AG10803 (cell line): Measurements from ENCODE around the gene SYCE1.
"Not testable (repeated sequence)": the region's sequence is repeated elsewhere in the genome, so short reads cannot be mapped to it uniquely, and the experiment has no call there.

Experiments used
- DNase-seq: peaks from one replicate; pipeline ENCODE4 v3.0.0; 2010; ENCODE audit warnings: low read depth
- H3K4me3 ChIP-seq: 2 replicates; pipeline ENCODE4 v1.5.1; 2011; ENCODE audit warnings: mild to moderate bottlenecking, low read length, control low read depth
- TF ChIP-seq, protein P1 (sequence below): conservative IDR thresholded peaks from 2 replicates; pipeline ENCODE4 v1.5.1; 2011; ENCODE audit warnings: mild to moderate bottlenecking, low read length, control low read depth, inconsistent platforms

The SYCE1 gene

GRCh38 chr10:133565441-133566294 lies at the start of gene SYCE1:
Gene SYCE1 (minus strand): TSS chr10:133565583. CDS start chr10:133565529, 54 bp downstream.
- TF ChIP-seq, protein P1, sequence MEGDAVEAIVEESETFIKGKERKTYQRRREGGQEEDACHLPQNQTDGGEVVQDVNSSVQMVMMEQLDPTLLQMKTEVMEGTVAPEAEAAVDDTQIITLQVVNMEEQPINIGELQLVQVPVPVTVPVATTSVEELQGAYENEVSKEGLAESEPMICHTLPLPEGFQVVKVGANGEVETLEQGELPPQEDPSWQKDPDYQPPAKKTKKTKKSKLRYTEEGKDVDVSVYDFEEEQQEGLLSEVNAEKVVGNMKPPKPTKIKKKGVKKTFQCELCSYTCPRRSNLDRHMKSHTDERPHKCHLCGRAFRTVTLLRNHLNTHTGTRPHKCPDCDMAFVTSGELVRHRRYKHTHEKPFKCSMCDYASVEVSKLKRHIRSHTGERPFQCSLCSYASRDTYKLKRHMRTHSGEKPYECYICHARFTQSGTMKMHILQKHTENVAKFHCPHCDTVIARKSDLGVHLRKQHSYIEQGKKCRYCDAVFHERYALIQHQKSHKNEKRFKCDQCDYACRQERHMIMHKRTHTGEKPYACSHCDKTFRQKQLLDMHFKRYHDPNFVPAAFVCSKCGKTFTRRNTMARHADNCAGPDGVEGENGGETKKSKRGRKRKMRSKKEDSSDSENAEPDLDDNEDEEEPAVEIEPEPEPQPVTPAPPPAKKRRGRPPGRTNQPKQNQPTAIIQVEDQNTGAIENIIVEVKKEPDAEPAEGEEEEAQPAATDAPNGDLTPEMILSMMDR, result no peak
- DNase-seq, result peak; percentile 9

GRCh38 chr10:133614830-133615580 lies 49.6 kb upstream of the SYCE1 start:
- TF ChIP-seq, protein P1, result no peak
- no peak for DNase-seq
- no peak overlapping the region for H3K4me3 ChIP-seq

More at GRCh38 chr10:133565441-133566294, at the start of gene SYCE1:
- no peak within 1 kb of the TSS for H3K4me3 ChIP-seq

- no peak for DNase-seq
- no peak overlapping the region for H3K4me3 ChIP-seq
- TF ChIP-seq, protein P1, result no peak
Measured at GRCh38 chr10:133613699-133614098, 48.3 kb upstream of the SYCE1 start.

- H3K4me3 ChIP-seq, result no peak overlapping the region
- TF ChIP-seq, protein P1, result no peak
- DNase-seq, result no peak
Measured at GRCh38 chr10:133611079-133611478, 45.7 kb upstream of the SYCE1 start.

- H3K4me3 ChIP-seq, result no peak overlapping the region
- TF ChIP-seq, protein P1, result peak; percentile 63
- peak; percentile 25 for DNase-seq
Measured at GRCh38 chr10:133608855-133609254, 43.5 kb upstream of the SYCE1 start.

- DNase-seq, H3K4me3 ChIP-seq: not testable (repeated sequence)
Measured at GRCh38 chr10:133603434-133603833, 38.1 kb upstream of the SYCE1 start.

GRCh38 chr10:133600657-133601056 lies 35.3 kb upstream of the SYCE1 start:
- H3K4me3 ChIP-seq, result no peak overlapping the region
- no peak for DNase-seq
- TF ChIP-seq, protein P1, result no peak

- H3K4me3 ChIP-seq, DNase-seq: not testable (repeated sequence)
Measured at GRCh38 chr10:133599869-133600268, 34.5 kb upstream of the SYCE1 start.
